Stimulated activated naive CD4-positive, alpha-beta T cell treated with Interleukin-2 at 50 U/mL for 16 hours (primary cell): ENCODE results near the gene CALML4.
A peak's percentile ranks its signal among the peaks of the same experiment; 100 is the strongest.
"Not testable (repeated sequence)": the region's sequence is repeated elsewhere in the genome, so short reads cannot be mapped to it uniquely, and the experiment has no call there.

ENCODE experiments used
- DNase-seq: peaks from one replicate; lab custom pipeline; 2025; lab: John Stamatoyannopoulos, UW

The CALML4 gene

GRCh38 chr15:68224546-68225250, 19.6 kb upstream of the CALML4 start:
- DNase-seq = no peak

GRCh38 chr15:68224108-68224507, 19.0 kb upstream of the CALML4 start:
- DNase-seq = no peak

DNA sequence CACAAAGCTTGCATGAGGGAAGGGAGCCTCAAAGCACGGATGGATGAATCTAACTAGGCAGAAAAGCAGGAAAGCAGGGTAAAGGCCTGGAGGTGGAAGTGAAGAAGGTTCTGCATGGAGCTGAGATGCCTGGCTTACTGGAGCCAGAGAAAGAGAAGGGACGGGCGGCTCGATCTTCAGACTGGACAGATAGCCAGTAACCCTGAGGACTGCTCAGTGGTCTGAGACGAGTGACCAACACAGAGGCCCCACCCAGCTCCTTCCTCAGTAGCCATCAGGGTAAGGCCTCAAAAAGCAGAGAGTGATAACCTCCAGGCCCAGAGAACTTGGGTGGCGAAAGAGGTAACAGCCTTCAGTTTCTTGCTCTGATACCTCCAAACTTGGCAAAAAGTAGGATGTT, 18.0 kb upstream of the CALML4 start:
- DNase-seq = no peak

- not testable (repeated sequence) for DNase-seq
Measured at GRCh38 chr15:68222432-68222743, 17.3 kb upstream of the CALML4 start.

DNA sequence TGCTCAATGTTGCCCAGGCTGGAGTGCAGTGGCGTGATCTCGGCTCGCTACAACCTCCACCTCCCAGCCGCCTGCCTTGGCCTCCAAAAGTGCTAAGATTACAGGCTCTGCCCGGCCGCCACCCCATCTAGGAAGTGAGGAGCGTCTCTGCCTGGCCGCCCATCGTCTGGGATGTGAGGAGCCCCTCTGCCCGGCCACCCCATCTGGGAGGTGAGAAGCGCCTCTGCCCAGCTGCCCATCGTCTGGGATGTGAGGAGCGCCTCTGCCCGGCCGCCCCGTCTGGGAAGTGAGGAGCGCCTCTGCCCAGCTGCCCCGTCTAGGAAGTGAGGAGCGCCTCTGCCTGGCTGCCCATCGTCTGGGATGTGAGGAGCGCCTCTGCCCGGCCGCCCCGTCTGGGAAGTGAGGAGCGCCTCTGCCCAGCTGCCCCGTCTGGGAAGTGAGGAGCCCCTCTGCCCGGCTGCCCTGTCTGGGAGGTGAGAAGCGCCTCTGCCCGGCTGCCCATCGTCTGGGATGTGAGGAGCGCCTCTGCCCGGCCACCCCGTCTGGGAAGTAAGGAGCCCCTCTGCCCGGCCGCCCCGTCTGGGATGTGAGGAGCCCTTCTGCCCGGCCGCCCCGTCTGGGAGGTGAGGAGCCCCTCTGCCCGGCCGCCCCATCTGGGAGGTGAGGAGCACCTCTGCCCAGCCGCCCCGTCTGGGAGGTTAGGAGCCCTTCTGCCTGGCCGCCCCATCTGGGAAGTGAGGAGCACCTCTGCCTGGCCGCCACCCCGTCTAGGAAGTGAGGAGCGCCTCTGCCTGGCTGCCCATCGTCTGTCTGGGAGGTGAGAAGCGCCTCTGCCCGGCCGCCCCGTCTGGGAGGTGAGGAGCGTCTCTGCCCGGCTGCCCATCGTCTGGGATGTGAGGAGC, 16.6 kb upstream of the CALML4 start:
- DNase-seq = not testable (repeated sequence)

- DNase-seq = no peak
Measured at GRCh38 chr15:68220967-68221366, 15.8 kb upstream of the CALML4 start.

- no peak for DNase-seq
Measured at GRCh38 chr15:68220489-68220888, 15.4 kb upstream of the CALML4 start.

DNA sequence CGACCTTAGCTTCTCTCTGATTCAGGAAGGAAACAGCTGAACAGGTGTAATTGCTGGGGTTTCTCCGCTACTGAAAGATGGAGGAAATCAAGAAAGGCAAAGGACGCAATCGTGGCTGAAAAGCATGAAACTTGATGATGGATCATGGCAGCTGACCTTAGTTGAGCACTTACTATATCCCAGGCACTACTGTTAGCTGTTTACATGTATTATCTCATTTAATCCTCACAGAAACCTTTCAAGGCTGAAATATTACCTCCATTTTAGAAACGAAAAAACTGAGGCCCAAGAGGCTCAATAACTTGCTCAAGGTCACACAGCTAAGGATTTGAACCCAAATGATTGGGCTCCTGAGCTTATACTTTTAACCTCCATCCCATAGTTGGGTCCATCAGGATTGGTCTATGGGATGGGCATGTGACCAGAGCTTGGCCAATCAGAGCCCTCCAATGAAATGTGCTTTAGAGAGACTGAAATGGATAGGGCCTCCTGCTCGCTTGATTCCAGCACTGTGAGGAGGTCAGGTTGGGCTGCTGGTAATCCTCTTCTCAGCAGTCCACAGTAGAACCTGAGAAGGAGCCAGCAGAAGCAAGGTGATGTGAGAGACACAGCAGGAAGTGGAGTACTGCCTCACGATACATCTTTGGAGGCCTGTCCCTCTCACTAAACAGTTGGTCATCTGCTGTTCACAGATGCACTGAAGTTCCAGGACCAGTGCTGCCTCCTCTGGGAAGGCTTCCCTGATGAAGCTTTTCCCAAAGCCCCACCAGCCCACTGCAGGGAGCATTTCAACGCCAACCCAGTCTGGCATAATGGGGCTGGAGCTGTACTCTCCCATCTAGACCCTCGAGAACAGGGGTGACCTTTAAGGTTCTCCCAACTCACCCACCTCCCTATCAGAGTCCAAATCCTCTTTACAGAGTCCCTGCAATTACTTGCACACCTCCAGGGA, 14.0 kb upstream of the CALML4 start:
- DNase-seq = no peak

GRCh38 chr15:68218331-68218730, 13.2 kb upstream of the CALML4 start:
- DNase-seq = no peak

GRCh38 chr15:68217341-68217740, 12.2 kb upstream of the CALML4 start:
- DNase-seq = no peak

DNA sequence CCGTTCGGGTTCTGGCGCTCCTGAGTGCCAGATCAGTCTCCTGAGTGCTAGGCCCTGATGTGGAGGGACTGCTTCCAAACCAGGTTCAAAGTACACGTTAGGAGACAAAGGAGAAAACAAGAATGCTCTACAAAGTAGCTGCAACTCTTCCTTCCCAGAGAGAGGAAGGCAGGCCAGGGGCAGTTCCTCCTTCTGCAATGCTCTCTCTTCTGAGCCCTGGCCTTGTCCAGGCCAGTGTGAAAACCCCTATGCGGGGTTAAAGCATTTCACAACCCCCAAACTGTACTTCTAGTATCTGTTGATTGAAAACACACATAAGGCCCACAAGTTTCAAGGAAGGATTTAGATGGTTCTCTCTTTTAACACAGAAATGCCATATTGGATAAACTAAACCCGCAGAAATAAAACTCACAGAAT, 9.7 kb upstream of the CALML4 start:
- no peak for DNase-seq

GRCh38 chr15:68213991-68214837, 9.1 kb upstream of the CALML4 start:
- DNase-seq = no peak

DNA sequence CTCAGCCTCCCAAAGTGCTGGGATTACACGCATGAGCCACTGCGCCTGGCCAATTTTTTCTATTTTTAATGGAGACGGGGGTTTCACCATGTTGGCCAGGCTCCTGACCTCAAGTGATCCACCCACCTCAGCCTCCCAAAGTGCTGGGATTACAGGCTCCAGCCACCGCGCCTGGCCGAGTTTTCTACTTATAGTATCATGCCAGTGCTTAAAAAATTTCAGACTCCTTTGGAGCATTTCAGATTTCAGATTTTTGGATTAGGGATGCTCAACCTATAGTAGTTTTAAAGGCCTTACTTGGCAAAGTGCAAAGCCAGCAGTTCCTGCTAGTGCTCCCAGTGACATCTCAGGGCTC, 8.3 kb upstream of the CALML4 start:
- not testable (repeated sequence) for DNase-seq

DNA sequence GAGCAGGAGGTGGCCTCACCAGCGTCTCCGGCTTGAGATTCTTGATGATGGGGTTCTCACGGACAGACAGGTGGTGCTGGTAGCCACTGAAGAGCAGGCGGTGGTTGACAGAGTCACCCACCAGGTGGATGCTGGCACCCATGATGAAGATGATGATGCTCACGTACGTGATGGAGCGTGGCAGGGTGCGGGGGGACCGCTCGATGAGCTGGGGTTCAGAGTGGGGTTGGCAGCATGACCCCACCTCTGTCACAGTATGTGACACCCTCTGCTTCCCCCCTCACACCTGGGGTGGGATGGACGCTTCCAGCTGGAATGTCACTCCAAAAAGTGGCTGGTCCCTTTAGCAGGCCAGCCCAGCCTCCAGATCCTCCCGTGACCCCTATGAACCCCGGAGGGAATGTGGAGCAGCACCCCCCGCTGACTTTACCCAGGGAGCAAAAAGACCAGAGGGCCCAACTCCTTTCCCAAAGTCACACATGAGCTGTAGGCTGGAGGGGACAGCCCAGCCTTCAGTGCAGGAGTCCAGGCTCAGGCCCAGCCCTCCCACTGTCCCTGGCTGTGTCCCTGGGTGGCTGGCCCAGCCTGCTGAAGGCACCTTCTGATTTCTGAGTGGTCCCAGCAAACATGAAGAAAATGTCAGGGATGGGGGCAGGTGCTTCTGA, 6.7 kb upstream of the CALML4 start:
- no peak for DNase-seq

DNA sequence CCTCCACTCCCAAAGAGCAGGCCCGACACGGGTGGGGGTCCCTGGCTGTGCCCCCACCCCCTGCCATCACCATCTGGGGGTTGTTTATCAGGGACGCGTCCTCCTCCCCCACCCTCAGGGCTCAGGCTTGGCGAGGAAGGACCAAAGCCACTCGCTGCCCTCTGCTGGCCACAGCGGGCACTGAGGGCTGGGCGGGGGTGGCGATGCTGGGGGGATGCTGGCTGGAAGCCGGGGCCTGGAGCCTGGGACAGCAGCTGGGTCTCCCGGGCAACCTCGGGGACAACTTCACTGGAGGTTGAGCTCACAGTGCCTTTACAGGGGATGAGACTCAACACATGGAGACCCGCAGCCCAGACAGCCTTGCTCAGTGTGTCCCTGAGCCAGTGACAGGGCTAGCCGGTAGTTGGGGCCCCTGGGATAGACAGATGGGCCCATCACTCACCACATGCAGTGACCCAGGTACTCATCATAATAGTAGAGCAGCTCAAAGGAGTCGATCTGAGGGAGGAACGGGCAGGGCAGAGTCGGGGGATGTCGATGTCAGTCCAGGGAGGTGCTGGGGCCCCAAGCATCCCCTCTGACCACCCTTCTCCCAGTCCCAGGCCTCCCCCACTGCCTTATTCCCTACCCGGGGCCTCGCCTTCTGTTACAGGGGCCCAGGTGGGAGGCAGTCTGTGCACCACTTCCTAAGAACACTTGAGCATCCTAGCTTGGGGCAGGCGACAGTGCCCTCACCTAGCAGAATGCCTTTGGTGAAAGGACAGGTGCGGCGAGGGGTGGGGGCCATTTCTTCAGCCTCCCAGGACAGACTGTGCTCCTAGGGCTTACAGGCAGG, 5.9 kb upstream of the CALML4 start:
- DNase-seq = peak; percentile 37

DNA sequence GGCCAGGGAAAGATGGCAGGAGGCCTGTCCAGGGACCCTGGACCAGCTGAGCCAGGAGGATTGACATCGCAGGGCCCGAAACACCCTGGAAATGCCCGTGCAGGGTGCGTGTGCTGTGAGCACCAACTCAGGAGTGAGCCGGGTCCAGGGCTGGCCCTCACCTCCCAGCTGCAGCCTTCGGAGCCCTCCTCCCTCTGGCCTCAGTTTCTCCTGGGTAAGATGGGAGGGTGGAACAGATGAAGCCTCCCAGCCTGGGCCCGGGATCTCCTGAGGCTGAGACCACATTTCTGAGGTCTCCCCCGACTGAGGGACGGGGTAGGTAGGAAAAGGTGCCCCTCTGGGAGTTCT, 5.3 kb upstream of the CALML4 start:
- no peak for DNase-seq

DNA sequence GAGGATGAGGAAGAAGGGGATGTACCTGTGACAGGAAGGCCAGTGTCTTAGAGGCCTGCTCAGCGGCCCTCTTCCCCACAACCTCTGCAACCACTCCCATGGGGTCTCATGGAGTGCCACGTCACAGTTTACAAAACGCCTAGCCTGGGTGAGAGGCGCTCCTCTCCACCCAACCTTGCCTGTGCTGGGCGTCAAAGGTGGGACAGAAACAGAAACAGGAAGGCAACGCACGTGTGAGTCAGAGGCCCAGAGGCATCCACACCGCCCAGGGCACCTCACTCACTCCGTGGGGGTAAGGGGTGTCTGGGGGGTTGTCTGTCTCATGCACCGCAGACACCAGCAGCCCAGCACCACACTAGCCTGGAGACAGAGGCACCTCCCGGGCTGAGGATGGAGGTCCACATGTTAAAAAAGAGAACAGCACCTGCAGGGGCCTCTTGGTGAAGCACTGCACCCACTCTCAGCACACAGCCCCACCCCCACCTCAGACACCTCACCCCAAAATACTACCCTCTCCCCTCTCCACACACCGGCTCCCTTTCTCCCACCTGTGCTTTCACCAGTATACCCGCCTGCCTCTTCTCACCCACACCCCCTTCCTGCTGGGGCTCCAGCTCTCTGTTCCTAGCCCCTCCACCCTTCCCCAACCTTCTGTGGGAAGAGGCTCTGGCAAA, 4.7 kb upstream of the CALML4 start:
- DNase-seq = peak; percentile 16

- no peak for DNase-seq
Measured at GRCh38 chr15:68209272-68209671, 4.1 kb upstream of the CALML4 start.

GRCh38 chr15:68208636-68209240, 3.6 kb upstream of the CALML4 start:
- DNase-seq = no peak
